IMR-90 (cell line): ENCODE data around the gene OR52E6.

Source experiments
- CTCF ChIP-seq: conservative IDR thresholded peaks from 2 replicates; pipeline ENCODE4 v1.5.1; 2012; ENCODE audit warnings: mild to moderate bottlenecking, low read depth, low read length, improper control_type of control experiment
- MAFK ChIP-seq: IDR thresholded peaks from 2 replicates; pipeline ENCODE4 v1.6.1; 2012; ENCODE audit warnings: low read depth, low read length, improper control_type of control experiment
- MXI1 ChIP-seq: IDR thresholded peaks from 2 replicates; pipeline ENCODE4 v1.6.1; 2012; ENCODE audit warnings: low read depth, mild to moderate bottlenecking, low read length, moderate library complexity, borderline replicate concordance
- POLR2A ChIP-seq: IDR thresholded peaks from 2 replicates; pipeline ENCODE4 v1.6.1; 2012; ENCODE audit warnings: mild to moderate bottlenecking, low read depth, low read length
- RAD21 ChIP-seq: IDR thresholded peaks from 2 replicates; pipeline ENCODE4 v1.6.1; 2012; ENCODE audit warnings: low read length, improper control_type of control experiment
- RCOR1 ChIP-seq: IDR thresholded peaks from 2 replicates; pipeline ENCODE4 v1.6.1; 2012; ENCODE audit warnings: mild to moderate bottlenecking, low read length, improper control_type of control experiment; ENCODE audit not compliant: insufficient replicate concordance
- SMC3 ChIP-seq: fragments of 150-350 bp; IDR thresholded peaks from 2 replicates; pipeline ENCODE4 v1.6.1; 2016; ENCODE audit warnings: low read depth, mild to moderate bottlenecking, antibody characterized with exemption, low read length, moderate library complexity

GRCh38 chr11:5857590-5857989 is 15.9 kb upstream of the OR52E6 start, which contains the start of gene OR52E8:
- no peak for TF ChIP-seq CTCF
- no peak for TF ChIP-seq MXI1
- no peak for TF ChIP-seq POLR2A
- no peak for TF ChIP-seq SMC3
- TF ChIP-seq RAD21, result no peak
- TF ChIP-seq RCOR1, result no peak
- TF ChIP-seq MAFK, result no peak
